ENCODE results near the gene KLK15.

DNA sequence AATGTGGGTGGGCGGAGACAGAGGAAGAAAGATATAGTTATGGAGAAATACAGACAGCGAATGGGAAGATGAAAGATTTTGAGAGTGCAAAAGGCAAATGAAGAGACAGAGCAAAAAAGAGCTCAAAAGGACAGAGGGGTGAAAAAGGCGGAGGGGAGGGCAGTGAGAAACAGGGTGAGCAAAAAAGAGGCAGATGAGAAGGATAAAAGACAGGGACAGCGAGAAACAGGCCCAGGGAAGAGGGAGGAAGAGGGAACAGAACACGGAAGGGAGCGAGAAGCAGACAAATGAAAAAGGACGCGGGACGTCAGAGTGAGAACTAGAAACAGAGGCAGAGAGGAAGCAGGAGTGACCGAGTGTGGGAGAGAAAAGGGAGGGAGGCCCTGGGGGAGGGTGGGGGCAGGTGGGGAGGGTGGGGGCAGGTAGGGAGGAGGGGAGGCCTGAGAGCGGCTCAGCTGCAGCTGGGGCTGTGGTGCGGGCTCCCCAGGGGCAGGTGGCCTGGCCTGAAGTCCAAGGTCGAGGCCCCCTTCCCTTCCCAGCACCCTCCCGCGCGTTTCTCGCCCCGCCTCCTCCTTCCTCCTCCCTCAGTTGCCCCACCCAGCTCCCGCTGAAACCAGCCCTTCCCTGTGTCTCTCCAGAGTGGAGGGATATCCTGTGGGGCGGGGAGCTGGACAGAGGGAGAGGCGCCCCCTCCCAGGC, 12.7 kb downstream of the KLK15 start:
- no peak for TF ChIP-seq KDM5A (IDR thresholded peaks at IDR 0.05)
- TF ChIP-seq MAFK (IDR thresholded peaks at IDR 0.05; ENCODE audit: partially characterized antibody), result no peak
- TF ChIP-seq RFX5 (IDR thresholded peaks at IDR 0.05), result no peak
- no peak for TF ChIP-seq POLR2A (IDR thresholded peaks at IDR 0.05; ENCODE audit: low read length)
- no peak for TF ChIP-seq CTCF (IDR thresholded peaks at IDR 0.05)
- TF ChIP-seq MYC (IDR thresholded peaks at IDR 0.05; ENCODE audit: borderline replicate concordance, low read length), result no peak

All from A549 (cell line).